ENCODE results near the gene NDEL1. TPM values are rescaled to one million over a fixed set of nuclear protein-coding genes. Genes with fewer than 3 reads are reported as not detected.

Gene NDEL1
- total and polyA plus RNA-seq, 9 of the 15 experiments (the other 6 are each of a cell fraction or from before 2014, with no cell fraction given), result 0.86 to 30.5 (median 22.7) TPM

DNA sequence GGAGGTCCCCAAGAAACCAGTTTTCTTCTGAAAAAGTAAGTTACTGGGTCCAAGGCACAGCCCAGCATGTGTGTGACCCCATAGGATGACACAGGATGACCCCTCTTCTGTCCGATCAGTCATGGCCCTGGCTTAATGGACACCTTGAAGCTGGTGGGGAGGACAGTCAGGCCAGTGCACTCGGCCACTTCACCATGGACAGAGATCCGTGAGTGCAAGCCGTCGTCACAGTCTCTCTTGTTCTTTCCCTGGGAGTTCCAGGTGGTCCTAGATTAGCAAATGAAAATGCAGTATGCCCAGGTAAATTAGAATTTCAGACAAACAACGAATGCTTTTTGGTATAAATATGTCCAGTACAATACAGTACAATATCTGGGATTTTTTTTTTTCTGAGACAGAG is 36.7 kb upstream of the NDEL1 start:
- intact Hi-C loops (cut with micrococcal nuclease), result no loop called here
- Histone ChIP-seq H3K79me2 (ENCODE audit: control insufficient read depth, insufficient read depth, low read length) (no peaks in the 10 kb centered on the region), H2AFZ (ENCODE audit: low read depth, low read length) (no peak overlapping the region), H4K20me1 (replicated peaks; ENCODE audit: control insufficient read depth, insufficient read depth, low read length) (no peaks in the 10 kb centered on the region), H3K4me2 (ENCODE audit: insufficient read depth, low read length) (no peak overlapping the region), H3K4me3 (no peak overlapping the region), H3K9me3 (replicated peaks; ENCODE audit: control insufficient read depth, insufficient read depth, low read depth, low read length) (no peaks in the 10 kb centered on the region), H3K27me3 (ENCODE audit: control insufficient read depth in 2 of 2, insufficient read depth in 2 of 2, low read length in 2 of 2) (peaks cover 0 to 15% of the 10 kb centered on the region in 2 experiments; a peak in 3 of 5 replicates), H3K9me1 (ENCODE audit: control insufficient read depth, insufficient read depth, low read length) (no peaks in the 10 kb centered on the region), H3K4me1 (replicated peaks in 1 of 2; ENCODE audit: control insufficient read depth in 2 of 2, insufficient read depth in 2 of 2, low read length in 2 of 2) (peaks cover 0 to 4% of the 10 kb centered on the region in 2 experiments; a peak in 2 of 5 replicates), H3K9ac (ENCODE audit: insufficient read depth in 1 of 2, low read depth in 2 of 2, low read length in 2 of 2) (no peak overlapping the region), H3K27ac (ENCODE audit: extremely low read depth, low read depth, low read length) (no peak overlapping the region), H3K36me3 (ENCODE audit: control insufficient read depth, insufficient read depth, low read length) (no peaks in the 10 kb centered on the region)
- DNase-seq (ENCODE audit: extremely low read depth in 1 of 4, low spot score in 3 of 4) (no peak), ATAC-seq (peak; percentile 21; the same call in 1 of the 3 replicates), FAIRE-seq (no peak)
- CTCF ChIA-PET (ENCODE audit: low intra/inter-chr PET ratio), result no interaction called here
- POLR2A ChIA-PET, result no interaction called here
- no TSS peak for BruUV-seq (replicated peaks)
- in situ Hi-C loops (cut with MboI), result loop anchor here (25.0 kb wide), 1 partner anchor 1138 kb away; no protein-coding TSS in a partner anchor
- TF ChIP-seq, protein P1, sequence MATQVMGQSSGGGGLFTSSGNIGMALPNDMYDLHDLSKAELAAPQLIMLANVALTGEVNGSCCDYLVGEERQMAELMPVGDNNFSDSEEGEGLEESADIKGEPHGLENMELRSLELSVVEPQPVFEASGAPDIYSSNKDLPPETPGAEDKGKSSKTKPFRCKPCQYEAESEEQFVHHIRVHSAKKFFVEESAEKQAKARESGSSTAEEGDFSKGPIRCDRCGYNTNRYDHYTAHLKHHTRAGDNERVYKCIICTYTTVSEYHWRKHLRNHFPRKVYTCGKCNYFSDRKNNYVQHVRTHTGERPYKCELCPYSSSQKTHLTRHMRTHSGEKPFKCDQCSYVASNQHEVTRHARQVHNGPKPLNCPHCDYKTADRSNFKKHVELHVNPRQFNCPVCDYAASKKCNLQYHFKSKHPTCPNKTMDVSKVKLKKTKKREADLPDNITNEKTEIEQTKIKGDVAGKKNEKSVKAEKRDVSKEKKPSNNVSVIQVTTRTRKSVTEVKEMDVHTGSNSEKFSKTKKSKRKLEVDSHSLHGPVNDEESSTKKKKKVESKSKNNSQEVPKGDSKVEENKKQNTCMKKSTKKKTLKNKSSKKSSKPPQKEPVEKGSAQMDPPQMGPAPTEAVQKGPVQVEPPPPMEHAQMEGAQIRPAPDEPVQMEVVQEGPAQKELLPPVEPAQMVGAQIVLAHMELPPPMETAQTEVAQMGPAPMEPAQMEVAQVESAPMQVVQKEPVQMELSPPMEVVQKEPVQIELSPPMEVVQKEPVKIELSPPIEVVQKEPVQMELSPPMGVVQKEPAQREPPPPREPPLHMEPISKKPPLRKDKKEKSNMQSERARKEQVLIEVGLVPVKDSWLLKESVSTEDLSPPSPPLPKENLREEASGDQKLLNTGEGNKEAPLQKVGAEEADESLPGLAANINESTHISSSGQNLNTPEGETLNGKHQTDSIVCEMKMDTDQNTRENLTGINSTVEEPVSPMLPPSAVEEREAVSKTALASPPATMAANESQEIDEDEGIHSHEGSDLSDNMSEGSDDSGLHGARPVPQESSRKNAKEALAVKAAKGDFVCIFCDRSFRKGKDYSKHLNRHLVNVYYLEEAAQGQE (IDR thresholded peaks at IDR 0.05; ENCODE audit: borderline replicate concordance), result peak; percentile 34
- TF ChIP-seq, protein P1 (CRISPR knock-in tag; IDR thresholded peaks at IDR 0.05; ENCODE audit: low read depth), result no peak
- TF ChIP-seq MAFG (tag; conservative IDR thresholded peaks at IDR 0.05), result no peak
- WGBS (ENCODE audit: insufficient coverage, low coverage, missing lambda C conversion rate), result 8% methylated on average over 6 of the region's 6 CpGs

Measured in K562 (cell line).